Measurements from ENCODE around the gene TRIM4.
A peak's percentile ranks its signal among the peaks of the same experiment; 100 is the strongest.
"Not testable (repeated sequence)": the region's sequence is repeated elsewhere in the genome, so short reads cannot be mapped to it uniquely, and the experiment has no call there.

TRIM4 gene, protein sequence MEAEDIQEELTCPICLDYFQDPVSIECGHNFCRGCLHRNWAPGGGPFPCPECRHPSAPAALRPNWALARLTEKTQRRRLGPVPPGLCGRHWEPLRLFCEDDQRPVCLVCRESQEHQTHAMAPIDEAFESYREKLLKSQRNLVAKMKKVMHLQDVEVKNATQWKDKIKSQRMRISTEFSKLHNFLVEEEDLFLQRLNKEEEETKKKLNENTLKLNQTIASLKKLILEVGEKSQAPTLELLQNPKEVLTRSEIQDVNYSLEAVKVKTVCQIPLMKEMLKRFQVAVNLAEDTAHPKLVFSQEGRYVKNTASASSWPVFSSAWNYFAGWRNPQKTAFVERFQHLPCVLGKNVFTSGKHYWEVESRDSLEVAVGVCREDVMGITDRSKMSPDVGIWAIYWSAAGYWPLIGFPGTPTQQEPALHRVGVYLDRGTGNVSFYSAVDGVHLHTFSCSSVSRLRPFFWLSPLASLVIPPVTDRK

DNA sequence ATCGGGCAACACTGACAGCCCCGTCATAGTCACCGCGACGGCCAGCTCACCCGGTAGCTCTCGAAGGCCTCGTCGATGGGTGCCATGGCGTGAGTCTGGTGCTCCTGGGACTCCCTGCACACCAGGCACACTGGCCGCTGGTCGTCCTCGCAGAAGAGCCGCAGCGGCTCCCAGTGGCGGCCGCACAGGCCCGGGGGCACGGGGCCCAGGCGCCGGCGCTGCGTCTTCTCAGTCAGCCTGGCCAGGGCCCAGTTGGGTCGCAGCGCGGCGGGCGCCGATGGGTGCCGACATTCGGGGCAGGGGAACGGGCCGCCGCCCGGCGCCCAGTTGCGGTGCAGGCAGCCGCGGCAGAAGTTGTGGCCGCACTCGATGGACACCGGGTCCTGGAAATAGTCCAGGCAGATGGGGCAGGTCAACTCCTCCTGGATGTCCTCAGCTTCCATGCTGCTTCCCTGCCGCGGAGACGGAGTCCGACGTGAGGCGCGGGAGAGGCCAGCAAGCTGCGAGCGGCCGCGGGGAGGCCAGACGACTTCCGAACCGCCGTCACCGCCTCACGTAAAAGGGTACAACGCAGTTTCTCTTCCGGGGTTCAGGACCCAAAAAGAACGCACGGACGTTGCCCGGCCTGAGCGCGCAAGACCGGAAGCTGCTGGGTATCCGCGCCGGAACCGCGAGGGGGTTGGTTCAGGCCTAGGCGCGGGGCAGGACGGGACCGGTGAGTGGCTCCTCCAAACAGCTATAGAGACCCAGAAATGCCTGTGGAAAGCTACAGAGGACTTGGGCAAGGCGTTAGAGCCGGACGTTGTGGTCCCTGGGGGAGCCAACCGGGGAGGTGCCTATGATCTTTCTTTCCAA is at the start of gene TRIM4:
Gene TRIM4, minus strand, starts transcription at position 572 of the 855 bp plus-strand sequence. Its CDS starts 129 bp downstream, at position 443.
- peak; percentile 89 to 92 for DNase-seq

DNA sequence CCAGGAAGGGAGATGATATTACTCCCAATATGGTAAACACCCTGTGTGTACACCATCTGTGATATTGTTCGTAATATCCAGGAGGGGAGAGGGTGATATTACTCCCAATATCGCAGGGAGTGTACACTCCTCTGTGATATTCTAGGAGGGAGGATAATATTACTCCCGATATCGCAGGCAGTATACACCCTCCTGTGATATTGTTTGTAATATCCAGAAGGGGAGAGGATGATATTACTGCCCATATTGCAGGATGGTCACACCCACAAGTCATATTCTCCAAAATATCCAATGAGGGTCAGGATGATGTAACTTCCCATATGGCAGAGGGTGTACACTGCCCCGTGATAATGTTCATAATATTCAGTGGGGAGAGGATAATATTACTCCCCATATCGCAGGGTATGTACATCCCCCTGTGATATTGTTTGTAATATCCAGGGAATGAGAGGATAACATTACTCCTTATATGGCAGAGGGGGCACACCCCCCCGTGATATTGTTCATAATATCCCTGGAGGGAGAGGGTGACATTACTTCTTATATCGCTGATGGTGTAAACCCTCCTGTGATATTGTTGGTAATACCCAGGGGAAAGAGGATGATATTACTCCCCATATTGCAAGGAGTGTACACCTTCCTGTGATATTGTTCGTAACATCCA is 39.4 kb upstream of the TRIM4 start:
- no peak for DNase-seq

DNA sequence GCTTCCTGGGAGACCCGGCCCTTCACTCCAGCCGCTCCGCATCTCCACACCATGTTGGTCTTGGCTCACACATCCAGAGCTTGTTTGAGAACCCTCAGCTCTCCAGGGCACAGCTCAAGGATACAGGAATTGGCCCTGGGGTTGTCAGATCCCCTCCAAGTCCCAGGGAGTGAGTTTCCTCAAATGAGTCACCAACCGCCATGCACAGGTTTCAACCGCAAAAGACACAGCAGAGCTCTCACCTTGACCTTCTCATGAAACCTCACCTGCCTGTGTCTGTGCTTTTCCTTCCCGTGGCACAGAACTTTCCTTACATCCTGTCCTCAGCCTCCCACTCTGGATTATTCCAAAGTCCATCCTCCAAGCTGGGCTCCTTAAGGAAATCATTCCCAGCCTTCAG is 35.9 kb upstream of the TRIM4 start:
- DNase-seq, result no peak

DNA sequence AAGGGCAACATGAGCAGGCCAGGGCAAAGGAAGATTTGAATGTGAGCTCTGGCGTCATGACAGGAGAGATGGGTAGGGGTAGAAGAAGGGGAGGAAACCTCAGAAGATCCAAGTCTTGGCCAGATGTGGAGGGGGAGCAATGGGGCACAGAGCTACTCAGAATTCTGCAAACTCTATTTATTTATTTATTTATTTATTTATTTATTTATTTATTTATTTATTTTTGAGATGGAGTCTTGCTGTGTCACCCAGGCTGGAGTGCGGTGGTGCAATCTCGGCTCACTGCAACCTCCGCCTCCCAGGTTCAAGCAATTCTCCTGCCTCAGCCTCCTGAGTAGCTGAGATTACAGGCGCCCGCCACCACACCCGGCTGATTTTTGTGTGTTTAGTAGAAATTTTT is 35.3 kb upstream of the TRIM4 start:
- DNase-seq, result not testable (repeated sequence)

DNA sequence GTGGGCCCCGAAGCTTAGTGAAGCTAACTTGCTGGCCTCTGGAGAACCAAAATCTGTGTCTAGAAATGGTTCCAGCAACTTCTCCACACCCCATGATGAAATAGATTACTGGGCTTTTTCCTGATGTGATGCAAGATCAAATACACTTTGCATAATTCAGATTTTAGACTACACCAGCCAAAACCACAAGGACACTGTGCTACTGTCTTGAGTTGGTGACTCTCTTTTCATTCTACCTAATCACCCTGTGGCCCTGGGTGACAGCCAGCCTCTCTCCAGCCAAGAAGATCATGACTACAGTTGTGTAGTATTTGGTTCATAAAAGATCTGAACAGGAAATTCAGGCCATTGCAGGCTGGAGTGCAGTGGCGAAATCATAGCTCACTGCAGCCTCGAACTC is 34.3 kb upstream of the TRIM4 start:
- no peak for DNase-seq

DNA sequence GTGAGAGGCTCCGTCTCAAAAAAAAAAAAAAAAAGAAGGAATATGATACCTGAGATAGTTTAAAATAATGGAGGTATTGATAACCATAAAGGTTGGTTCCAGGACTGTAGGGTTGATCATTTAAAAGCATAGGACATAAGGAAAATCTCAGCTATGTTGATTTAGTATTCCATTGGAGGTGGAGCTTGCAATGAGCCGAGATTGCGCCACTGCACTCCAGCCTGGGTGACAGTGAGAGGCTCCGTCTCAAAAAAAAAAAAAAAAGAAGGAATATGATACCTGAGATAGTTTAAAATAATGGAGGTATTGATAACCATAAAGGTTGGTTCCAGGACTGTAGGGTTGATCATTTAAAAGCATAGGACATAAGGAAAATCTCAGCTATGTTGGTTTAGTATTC is 33.3 kb upstream of the TRIM4 start:
- DNase-seq, result not testable (repeated sequence)

DNA sequence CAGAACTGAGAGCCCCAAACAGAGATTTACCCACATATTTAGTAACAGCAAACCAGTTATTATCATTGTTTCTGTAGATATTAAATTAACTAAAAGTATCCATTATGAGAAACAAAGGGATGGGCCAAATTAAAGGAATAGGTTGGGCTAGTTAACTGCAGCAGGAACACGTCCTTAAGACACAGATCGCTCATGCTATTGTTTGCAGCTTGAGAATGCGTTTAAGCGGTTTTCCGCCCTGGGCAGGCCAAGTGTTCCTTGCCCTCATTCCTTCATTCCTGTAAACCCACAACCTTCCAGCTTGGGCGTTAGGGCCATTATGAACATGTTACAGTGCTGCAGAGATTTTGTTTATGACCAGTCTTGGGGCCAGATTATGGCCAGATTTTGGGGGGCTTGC is 31.5 kb upstream of the TRIM4 start:
- DNase-seq, result not testable (repeated sequence)

DNA sequence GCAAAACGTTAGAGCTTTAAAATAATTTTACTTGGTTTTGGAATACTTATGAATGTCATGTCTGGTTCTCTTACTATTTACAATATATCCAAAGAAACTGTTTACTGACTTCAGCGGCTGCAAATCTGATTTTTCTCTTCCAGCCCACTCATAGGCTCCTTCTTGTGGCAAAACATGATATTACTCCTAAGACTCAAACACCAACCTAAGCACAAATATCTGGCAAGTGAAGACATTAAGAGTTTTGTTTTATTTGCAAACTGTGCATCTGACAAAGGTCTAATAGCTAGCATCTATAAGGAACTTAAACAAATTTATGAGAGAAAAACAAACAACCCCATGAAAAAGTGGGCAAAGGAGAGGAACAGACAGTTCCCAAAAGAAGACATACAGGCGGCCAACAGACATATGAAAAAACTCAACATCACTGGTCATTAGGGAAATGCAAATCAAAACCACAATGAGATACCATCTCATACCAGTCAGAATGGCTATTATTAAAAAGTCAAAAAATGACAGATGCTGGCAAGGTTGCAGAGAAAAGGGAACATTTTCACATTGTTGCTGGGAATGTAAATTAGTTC is 30.4 kb upstream of the TRIM4 start:
- DNase-seq, result peak in 1 of 2 donors; percentile 21

DNA sequence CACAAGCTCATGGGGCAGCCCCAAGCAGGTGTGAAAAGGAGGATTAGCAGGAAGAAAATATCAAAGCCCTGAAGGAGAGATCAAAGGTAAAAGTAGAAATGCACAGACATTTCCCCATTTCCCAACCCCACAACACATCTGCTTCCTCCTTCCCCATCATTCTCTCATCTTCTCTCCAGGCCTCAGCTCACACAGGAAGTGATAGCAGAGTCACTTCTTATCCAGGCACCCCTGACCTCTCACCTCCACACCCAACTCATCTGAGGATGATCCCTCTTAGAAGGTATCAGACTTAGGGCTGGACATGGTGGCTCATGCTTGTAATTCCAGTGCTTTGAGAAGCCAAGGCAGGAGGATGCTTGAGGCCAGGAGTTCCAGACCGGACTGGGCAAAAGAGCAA is 28.3 kb upstream of the TRIM4 start:
- DNase-seq, result no peak

DNA sequence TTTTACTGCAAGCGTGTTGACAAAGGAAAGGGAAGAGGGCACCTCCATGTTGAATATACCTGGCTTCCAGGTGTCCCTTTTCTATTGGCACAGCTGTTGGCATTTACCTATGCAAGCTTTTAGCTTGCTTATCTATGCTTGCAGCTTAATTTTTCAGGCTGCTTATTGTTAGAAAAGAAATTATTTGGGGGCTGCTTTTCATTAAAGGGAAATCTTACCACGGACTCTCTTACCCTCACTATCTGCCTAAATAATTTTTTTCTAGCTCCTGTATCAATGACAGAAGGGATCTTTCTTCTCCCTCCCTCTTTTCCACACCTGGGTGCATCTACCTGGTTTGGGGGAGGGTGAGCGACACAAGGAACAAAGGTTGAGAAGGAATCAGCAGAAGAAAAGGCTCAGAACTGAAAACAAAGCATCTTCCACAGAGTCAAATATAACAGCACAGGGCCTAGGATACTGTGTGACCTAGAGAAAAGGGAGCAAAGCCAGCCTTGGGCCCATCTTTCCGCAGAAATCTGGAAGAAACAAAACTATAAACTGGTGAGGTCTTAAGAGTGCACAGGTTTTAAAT is 25.3 kb upstream of the TRIM4 start:
- no peak for DNase-seq

DNA sequence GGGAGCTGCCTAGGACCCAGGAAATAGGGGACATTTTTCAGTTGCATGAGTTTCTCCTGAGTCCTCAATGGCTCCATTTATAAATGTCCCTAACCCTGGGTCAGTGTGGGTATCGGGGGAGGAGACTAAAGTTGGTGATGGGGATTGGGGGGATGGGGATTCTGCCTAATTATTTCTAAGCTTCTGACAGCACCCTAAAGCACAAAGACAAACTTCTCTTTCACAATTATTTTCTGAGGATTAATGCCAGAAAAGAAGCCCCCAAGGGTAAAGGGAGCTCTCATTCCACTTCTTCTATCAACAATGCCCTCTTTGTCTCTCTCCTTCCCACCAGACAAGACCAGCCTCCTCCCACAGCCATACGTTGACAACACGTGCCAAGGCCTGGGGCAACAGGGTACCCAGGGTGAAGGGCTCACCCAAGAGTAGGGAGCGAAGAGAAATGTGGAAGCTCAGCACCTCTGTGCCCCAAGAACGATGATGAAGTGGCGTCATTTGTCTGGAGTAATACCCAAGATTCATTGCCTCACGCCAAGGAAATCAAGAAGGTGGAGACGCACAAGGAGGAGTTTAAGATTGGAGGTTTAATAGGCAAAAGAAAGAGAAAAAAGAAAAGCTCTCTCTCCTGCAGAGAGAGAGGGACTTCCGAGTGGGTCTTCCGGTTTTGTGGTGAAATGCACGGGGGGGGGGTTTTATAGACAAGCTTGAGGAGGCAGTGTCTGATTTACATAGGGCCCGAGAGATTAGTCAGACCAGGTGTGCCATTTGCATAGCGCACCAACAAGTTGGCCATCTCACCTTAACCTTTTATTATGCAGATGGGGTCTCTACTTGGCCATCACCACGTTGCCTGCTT is 24.5 kb upstream of the TRIM4 start:
- DNase-seq, result no peak

DNA sequence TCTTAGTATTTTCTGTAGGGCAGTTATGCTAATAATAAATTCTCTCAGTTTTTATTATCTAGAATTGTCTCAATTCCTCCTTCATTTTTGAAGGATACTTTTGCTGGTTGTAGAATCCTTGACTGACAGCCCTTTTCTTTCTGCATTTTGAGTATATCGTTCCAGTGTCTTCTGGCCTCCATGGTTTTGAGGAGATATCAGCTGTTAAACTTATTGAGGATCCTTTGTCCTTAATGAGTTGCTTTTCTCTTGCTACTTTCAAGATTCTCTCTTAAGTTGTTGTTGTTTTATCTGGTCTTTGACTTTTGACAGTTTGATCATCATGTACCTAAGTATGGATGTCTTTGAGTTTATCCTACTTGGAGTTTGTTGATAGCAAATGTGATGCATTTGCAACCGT is 19.0 kb upstream of the TRIM4 start:
- no peak for DNase-seq

DNA sequence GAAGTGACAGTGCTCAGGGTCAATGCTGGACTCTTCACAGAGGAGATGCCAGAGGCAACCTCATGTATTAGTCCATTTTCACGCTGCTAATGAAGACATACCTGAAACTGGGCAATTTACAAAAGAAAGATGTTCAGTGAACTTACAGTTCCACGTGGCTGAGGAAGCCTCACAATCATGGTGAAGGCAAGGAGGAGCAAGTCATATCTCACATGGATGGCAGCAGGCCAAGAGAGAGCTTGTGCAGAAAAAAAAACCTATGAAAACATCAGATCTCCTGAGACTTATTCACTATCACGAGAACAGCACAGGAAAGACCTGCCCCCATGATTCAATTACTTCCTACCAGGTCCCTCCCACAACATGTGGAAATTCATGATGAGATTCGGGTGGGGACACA is 15.7 kb upstream of the TRIM4 start:
- not testable (repeated sequence) for DNase-seq

DNA sequence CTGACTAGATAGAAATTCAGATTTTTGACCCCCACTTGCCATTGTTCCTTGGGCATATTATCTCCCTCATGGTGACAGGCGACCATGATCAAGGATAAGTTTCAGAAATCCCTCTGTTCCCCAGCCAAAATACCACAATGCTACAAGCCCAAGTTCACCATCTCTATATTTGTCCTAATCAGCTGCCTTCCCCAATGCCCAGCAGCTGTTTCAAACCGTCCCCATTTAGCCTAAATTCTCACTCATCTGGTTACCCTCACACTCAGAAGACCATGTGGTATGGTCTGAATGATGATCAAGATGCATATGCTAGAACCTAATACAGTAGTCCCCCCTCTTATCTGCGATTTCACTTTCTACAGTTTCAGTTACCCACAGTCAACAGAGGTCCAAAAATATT is 11.0 kb upstream of the TRIM4 start:
- DNase-seq, result no peak

DNA sequence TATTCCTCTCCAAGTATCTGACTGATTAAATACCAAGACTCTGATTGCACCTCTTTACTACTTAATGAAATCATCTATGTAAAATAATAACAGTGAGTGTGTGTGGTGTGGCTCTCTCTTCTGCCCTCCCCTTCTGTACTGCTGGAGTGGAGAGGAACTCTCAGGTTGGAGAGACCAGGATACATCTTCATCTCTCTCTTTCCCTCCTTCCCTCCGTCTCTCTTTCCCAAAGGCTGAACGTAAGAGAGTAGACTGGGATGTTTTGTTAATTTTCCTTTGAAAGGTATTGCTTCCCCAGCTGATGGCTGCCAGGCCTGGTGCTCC is 10.4 kb upstream of the TRIM4 start:
- DNase-seq, result no peak

DNA sequence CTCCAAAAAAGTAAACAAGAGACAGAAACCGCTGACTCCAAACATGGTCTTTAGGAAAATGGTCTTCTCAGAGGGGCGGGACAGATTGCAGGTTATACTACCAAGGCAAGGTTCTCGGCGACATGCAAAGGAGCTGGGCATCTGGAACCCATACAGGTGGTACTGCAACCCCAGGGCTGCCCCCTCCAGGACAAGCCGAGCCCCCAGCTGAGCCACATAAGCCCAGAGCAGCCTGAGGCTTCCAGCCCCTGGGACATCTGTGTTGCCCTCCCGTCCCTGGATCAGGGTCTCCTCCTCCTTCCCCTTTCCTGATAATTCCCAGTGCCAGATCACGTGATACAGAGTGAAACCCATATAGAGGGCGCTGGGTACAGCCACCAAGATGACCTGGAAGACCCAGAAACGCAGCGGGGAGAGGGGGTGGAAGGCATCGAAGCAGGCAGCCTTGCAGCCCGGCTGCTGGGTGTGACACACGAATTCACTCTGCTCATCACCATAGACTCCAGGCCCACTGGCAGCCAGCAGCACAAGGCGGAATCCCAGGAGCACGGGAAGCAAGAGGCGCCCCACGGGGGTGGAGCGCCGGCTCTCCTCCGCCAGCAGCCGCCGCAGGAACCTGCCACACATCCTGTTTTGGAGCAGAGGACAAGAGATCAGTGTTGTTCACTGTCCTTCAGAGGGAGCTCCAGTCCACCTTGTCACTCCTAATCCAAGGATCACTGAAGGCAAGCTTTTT is 9.8 kb upstream of the TRIM4 start, which contains the start of gene GJC3:
Gene GJC3, minus strand, starts transcription at position 627 of the 736 bp plus-strand sequence. Its CDS starts 0 bp downstream, at position 627.
- peak; percentile 29 to 44 for DNase-seq

DNA sequence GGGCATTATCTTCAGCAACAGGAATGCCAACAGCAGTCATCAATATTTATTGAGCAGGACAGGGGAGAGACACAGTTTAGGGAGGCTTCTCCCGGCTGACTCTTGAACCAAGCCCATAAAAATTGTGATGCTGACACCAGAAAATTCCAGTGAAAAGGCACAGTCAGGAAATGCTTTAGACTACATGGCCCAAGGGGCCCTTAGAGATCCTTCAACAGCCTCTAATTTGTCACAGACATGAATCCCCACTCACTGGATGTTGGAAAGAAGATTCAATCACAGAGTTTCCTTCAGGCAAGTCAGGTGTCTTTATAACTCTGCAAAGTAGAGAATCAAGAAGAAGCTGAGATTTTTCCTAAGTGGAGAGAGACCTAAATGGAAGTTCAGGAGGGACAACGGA is 8.9 kb upstream of the TRIM4 start:
- DNase-seq, result no peak

DNA sequence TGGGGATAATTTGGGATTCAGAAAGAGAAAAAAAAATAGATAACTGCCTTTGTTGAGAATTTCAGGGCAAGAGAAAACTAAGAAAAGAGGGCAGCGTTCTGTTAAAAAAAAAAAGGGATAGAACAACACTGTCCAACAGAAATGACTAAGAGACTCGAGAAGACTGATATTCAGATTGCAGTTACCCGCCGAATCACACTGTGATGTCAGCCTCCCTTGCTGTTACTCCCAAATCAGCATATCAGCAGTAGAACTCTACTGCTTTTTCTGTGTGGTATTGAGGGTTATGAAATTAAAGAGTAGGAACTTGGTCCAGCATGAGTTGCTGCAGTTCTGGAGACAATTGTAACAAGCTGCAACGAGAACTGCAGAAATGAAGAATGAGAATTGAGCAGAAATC is 8.2 kb upstream of the TRIM4 start:
- no peak for DNase-seq

DNA sequence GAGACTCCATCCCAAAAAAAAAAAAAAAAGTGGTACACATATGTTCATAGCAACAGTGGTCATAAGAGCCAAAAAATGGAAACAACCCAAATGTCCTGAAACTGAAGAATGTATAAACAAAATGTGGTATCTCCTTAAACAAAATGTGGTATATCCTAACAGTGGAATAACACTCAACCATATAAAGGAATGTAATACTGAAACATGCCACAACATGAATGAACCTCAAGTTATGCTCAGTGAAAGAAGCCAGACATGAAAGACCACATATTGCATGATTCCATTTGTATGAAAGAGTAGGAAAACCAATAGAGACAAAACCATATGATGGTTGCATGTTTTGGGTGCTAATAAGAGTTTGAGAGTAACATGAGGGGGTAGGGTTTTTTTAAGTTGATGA is 7.0 kb upstream of the TRIM4 start:
- no peak for DNase-seq

DNA sequence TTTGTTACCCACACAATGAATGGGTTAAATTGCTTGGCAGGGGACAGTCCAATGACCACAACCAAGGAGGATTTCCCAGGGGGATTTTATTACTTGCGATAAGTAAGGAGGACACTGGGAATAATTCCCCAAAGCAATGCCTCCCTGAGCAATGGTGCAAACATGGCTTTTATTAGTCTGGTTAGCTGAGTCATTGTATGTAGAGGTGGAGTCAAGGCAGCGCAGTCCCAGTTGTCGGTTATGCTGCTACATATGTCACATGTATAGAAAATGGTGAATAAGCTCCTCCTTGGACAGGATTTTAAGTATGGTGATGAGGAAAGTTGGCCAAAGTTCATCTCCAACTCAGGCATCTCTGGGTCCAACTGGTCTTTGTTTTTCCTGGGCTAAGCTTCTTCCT is 3.9 kb upstream of the TRIM4 start:
- DNase-seq, result no peak

DNA sequence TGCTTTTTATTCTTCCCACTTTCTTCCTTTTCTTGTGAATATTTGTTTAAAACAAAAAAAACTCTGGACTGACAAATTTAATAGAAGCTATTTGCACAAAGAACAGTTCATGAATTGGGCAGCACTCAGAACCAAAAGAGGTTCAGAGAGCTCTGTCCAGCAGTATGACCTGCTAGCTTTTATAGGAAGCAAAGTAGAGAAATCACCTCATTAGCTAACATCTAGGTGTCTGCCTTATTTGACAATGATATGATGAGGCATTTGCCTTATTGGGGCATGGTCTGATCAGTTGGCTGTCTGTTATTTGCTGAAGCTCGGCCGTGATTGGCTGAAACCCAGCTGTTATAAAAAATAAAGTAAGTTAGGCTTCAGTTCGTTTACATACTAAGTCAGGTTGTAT is 819 bp upstream of the TRIM4 start:
- DNase-seq, result no peak

Measured in CD4-positive, alpha-beta T cell treated with Interferon alpha-2 for 1 hour (primary cell).